GM12873 (cell line): Measurements from ENCODE around the gene EQTN.

ENCODE experiments used
- CTCF ChIP-seq: IDR thresholded peaks from 2 replicates; pipeline ENCODE4 v1.5.1; 2012; ENCODE audit warnings: low read depth, mild to moderate bottlenecking, moderate library complexity, low read length, control low read depth; ENCODE audit not compliant: insufficient read depth; ENCODE audit errors: missing control alignments

The EQTN gene

GRCh38 chr9:27297050-27297449 lies at the start of gene EQTN:
Gene EQTN (minus strand): TSS chr9:27297150. CDS start chr9:27297055, 95 bp downstream.
- TF ChIP-seq CTCF = no peak

- TF ChIP-seq CTCF = no peak
Measured at GRCh38 chr9:27344776-27345175, 47.8 kb upstream of the EQTN start.

GRCh38 chr9:27341545-27342294 lies 44.8 kb upstream of the EQTN start:
- no peak for TF ChIP-seq CTCF

- TF ChIP-seq CTCF = no peak
Measured at GRCh38 chr9:27340961-27341511, 44.1 kb upstream of the EQTN start.

- no peak for TF ChIP-seq CTCF
Measured at GRCh38 chr9:27340285-27340674, 43.3 kb upstream of the EQTN start.

- TF ChIP-seq CTCF = no peak
Measured at GRCh38 chr9:27339661-27340284, 42.8 kb upstream of the EQTN start.

- no peak for TF ChIP-seq CTCF
Measured at GRCh38 chr9:27338527-27338903, 41.6 kb upstream of the EQTN start.
